HT1080 (cell line): Measurements from ENCODE around the gene RABEP2. TPM values are rescaled to one million over a fixed set of nuclear protein-coding genes. Genes with fewer than 3 reads are reported as not detected.
"Not testable (repeated sequence)": the region's sequence is repeated elsewhere in the genome, so short reads cannot be mapped to it uniquely, and the experiment has no call there.

Experiments used
- DNase-seq: peaks from one replicate; pipeline ENCODE4 v3.0.0-alpha.2; 2015; ENCODE audit warnings: low read depth
- total RNA-seq: library from RNA; depleted of rRNA; stranded (reverse); fragments of >200 nt; shearing (Covaris generic); gene quantifications from 2 replicates; pipeline ENCODE4 v1.2.3, GENCODE V29; 2014

The RABEP2 gene
- total RNA-seq, 1 experiment from 2014 or later: 24.7 TPM

- no peak for DNase-seq
These were observed 20.2 kb downstream of the RABEP2 start for GRCh38 chr16:28904828-28905227.

GRCh38 chr16:28904363-28904762 is 20.7 kb downstream of the RABEP2 start:
- no peak for DNase-seq

GRCh38 chr16:28903344-28904042 is 21.5 kb downstream of the RABEP2 start:
- DNase-seq: no peak

- DNase-seq: no peak
These were observed 22.1 kb downstream of the RABEP2 start for GRCh38 chr16:28902909-28903308.

- no peak for DNase-seq
These were observed 23.2 kb downstream of the RABEP2 start for GRCh38 chr16:28901862-28902261.

GRCh38 chr16:28900601-28901000 is 24.4 kb downstream of the RABEP2 start:
- no peak for DNase-seq

- DNase-seq: no peak
These were observed 25.0 kb downstream of the RABEP2 start for GRCh38 chr16:28899882-28900590.

GRCh38 chr16:28898942-28899341 is 26.1 kb downstream of the RABEP2 start:
- no peak for DNase-seq

- no peak for DNase-seq
These were observed 26.8 kb downstream of the RABEP2 start for GRCh38 chr16:28898266-28898665.

GRCh38 chr16:28897826-28898225 is 27.2 kb downstream of the RABEP2 start:
- DNase-seq: no peak

GRCh38 chr16:28895609-28896008 is 29.4 kb downstream of the RABEP2 start:
- DNase-seq: no peak

GRCh38 chr16:28893291-28893690 is 31.7 kb downstream of the RABEP2 start:
- no peak for DNase-seq

- no peak for DNase-seq
These were observed 32.8 kb downstream of the RABEP2 start for GRCh38 chr16:28891964-28892890.

GRCh38 chr16:28890355-28890754 is 34.7 kb downstream of the RABEP2 start:
- not testable (repeated sequence) for DNase-seq

GRCh38 chr16:28886945-28887344 is 38.1 kb downstream of the RABEP2 start:
- DNase-seq: no peak

- no peak for DNase-seq
These were observed 41.0 kb downstream of the RABEP2 start for GRCh38 chr16:28884045-28884444.

- DNase-seq: no peak
These were observed 41.6 kb downstream of the RABEP2 start for GRCh38 chr16:28883221-28883996.

GRCh38 chr16:28882551-28883160 is 42.4 kb downstream of the RABEP2 start:
- no peak for DNase-seq

- DNase-seq: not testable (repeated sequence)
These were observed 43.5 kb downstream of the RABEP2 start for GRCh38 chr16:28881565-28881964.

GRCh38 chr16:28880955-28881354 is 44.1 kb downstream of the RABEP2 start:
- DNase-seq: no peak

GRCh38 chr16:28880589-28880915 is 44.5 kb downstream of the RABEP2 start:
- DNase-seq: no peak
